Stimulated activated memory B cell treated with anti-CD40 and anti-IgM and Interleukin-4, amounts not matched to agents 10 μg/mL and 1 μg/mL and 100 μg/mL, for 72 hours (primary cell): ENCODE data around the gene PLEKHA3.
"Not testable (repeated sequence)": the region's sequence is repeated elsewhere in the genome, so short reads cannot be mapped to it uniquely, and the experiment has no call there.

Experiments
- ATAC-seq: fragments of 150-1000 bp; cut with Tn5 transposase; 2 replicates; pipeline ENCODE4 v1.10.0; 2021
- H3K27ac Mint-ChIP-seq: one replicate; pipeline ENCODE4 v1.8.0; 2022; ENCODE audit warnings: mild to moderate bottlenecking, mixed read lengths
- H3K27me3 Mint-ChIP-seq: one replicate; pipeline ENCODE4 v1.8.0; 2022; ENCODE audit warnings: mixed read lengths
- H3K36me3 Mint-ChIP-seq: one replicate; pipeline ENCODE4 v1.8.0; 2022; ENCODE audit warnings: mixed read lengths
- H3K4me1 Mint-ChIP-seq: one replicate; pipeline ENCODE4 v1.8.0; 2022; ENCODE audit warnings: mixed read lengths
- H3K4me3 Mint-ChIP-seq: one replicate; pipeline ENCODE4 v1.8.0; 2022; ENCODE audit warnings: mild to moderate bottlenecking, moderate library complexity, mixed read lengths
- H3K9me3 Mint-ChIP-seq: one replicate; pipeline ENCODE4 v1.8.0; 2022; ENCODE audit warnings: mixed read lengths

The PLEKHA3 gene

GRCh38 chr2:178502751-178503150 lies 22.5 kb downstream of the PLEKHA3 start:
- Mint-ChIP-seq H3K36me3 (peaks cover 21% of the 10 kb centered on the region), H3K9me3 (no peaks in the 10 kb centered on the region), H3K27ac (no peak overlapping the region), H3K27me3 (no peaks in the 10 kb centered on the region), H3K4me3 (no peak overlapping the region), H3K4me1 (peaks cover 2% of the 10 kb centered on the region)
- ATAC-seq = no peak

- Mint-ChIP-seq H3K4me3 (no peak overlapping the region), H3K9me3 (no peaks in the 10 kb centered on the region), H3K36me3 (peaks cover 20% of the 10 kb centered on the region), H3K27ac (no peak overlapping the region), H3K27me3 (no peaks in the 10 kb centered on the region), H3K4me1 (peaks cover 8% of the 10 kb centered on the region)
- ATAC-seq = no peak
These were observed 25.8 kb downstream of the PLEKHA3 start for GRCh38 chr2:178506101-178506500.

GRCh38 chr2:178506524-178506923 lies 26.3 kb downstream of the PLEKHA3 start:
- no peak overlapping the region for H3K27ac Mint-ChIP-seq
- peaks cover 8% of the 10 kb centered on the region for H3K4me1 Mint-ChIP-seq
- no peaks in the 10 kb centered on the region for H3K27me3 Mint-ChIP-seq
- no peaks in the 10 kb centered on the region for H3K9me3 Mint-ChIP-seq
- no peak overlapping the region for H3K4me3 Mint-ChIP-seq
- H3K36me3 Mint-ChIP-seq = peaks cover 21% of the 10 kb centered on the region
- no peak for ATAC-seq

- H3K36me3 Mint-ChIP-seq = peaks cover 21% of the 10 kb centered on the region
- no peak overlapping the region for H3K4me3 Mint-ChIP-seq
- peaks cover 8% of the 10 kb centered on the region for H3K4me1 Mint-ChIP-seq
- H3K9me3 Mint-ChIP-seq = no peaks in the 10 kb centered on the region
- H3K27ac Mint-ChIP-seq = no peak overlapping the region
- no peak for ATAC-seq
- no peaks in the 10 kb centered on the region for H3K27me3 Mint-ChIP-seq
These were observed 26.7 kb downstream of the PLEKHA3 start for GRCh38 chr2:178506949-178507348.

GRCh38 chr2:178508646-178509045 lies 28.4 kb downstream of the PLEKHA3 start:
- H3K27me3 Mint-ChIP-seq = no peaks in the 10 kb centered on the region
- H3K9me3 Mint-ChIP-seq = no peaks in the 10 kb centered on the region
- no peak for ATAC-seq
- peaks cover 16% of the 10 kb centered on the region for H3K36me3 Mint-ChIP-seq
- H3K4me1 Mint-ChIP-seq = peaks cover 8% of the 10 kb centered on the region
- peak overlapping the region; percentile 44 for H3K27ac Mint-ChIP-seq
- H3K4me3 Mint-ChIP-seq = no peak overlapping the region

GRCh38 chr2:178510384-178510783 lies 30.1 kb downstream of the PLEKHA3 start:
- no peak overlapping the region for H3K27ac Mint-ChIP-seq
- no peaks in the 10 kb centered on the region for H3K9me3 Mint-ChIP-seq
- ATAC-seq = no peak
- H3K4me1 Mint-ChIP-seq = peaks cover 8% of the 10 kb centered on the region
- no peaks in the 10 kb centered on the region for H3K27me3 Mint-ChIP-seq
- H3K4me3 Mint-ChIP-seq = no peak overlapping the region
- peaks cover 22% of the 10 kb centered on the region for H3K36me3 Mint-ChIP-seq

- no peak for ATAC-seq
- H3K4me1 Mint-ChIP-seq = peaks cover 8% of the 10 kb centered on the region
- peaks cover 19% of the 10 kb centered on the region for H3K36me3 Mint-ChIP-seq
- H3K27me3 Mint-ChIP-seq = no peaks in the 10 kb centered on the region
- H3K4me3 Mint-ChIP-seq = no peak overlapping the region
- H3K9me3 Mint-ChIP-seq = no peaks in the 10 kb centered on the region
- H3K27ac Mint-ChIP-seq = no peak overlapping the region
These were observed 32.2 kb downstream of the PLEKHA3 start for GRCh38 chr2:178512484-178512883.

GRCh38 chr2:178513876-178514275 lies 33.6 kb downstream of the PLEKHA3 start:
- Mint-ChIP-seq H3K27ac (no peak overlapping the region), H3K27me3 (no peaks in the 10 kb centered on the region)

GRCh38 chr2:178514664-178515063 lies 34.4 kb downstream of the PLEKHA3 start:
- no peak for ATAC-seq
- peaks cover 27% of the 10 kb centered on the region for H3K36me3 Mint-ChIP-seq

More at GRCh38 chr2:178513876-178514275, 33.6 kb downstream of the PLEKHA3 start:
- H3K4me3 Mint-ChIP-seq = no peak overlapping the region
- H3K36me3 Mint-ChIP-seq = peaks cover 30% of the 10 kb centered on the region
- no peak for ATAC-seq
- no peaks in the 10 kb centered on the region for H3K4me1 Mint-ChIP-seq
- H3K9me3 Mint-ChIP-seq = no peaks in the 10 kb centered on the region

GRCh38 chr2:178517496-178517895 lies 37.2 kb downstream of the PLEKHA3 start:
- Mint-ChIP-seq H3K9me3 (no peaks in the 10 kb centered on the region), H3K4me3 (no peak overlapping the region), H3K4me1 (no peaks in the 10 kb centered on the region), H3K27ac (no peak overlapping the region), H3K36me3 (peaks cover 18% of the 10 kb centered on the region), H3K27me3 (no peaks in the 10 kb centered on the region)
- no peak for ATAC-seq

More at GRCh38 chr2:178514664-178515063, 34.4 kb downstream of the PLEKHA3 start:
- Mint-ChIP-seq H3K4me3 (no peak overlapping the region), H3K9me3 (no peaks in the 10 kb centered on the region), H3K27me3 (no peaks in the 10 kb centered on the region), H3K27ac (peak overlapping the region; percentile 35), H3K4me1 (no peaks in the 10 kb centered on the region)

GRCh38 chr2:178521304-178522150 lies 41.3 kb downstream of the PLEKHA3 start:
- no peak for ATAC-seq
- H3K4me1 Mint-ChIP-seq = peaks cover 15% of the 10 kb centered on the region
- H3K27ac Mint-ChIP-seq = peak overlapping the region; percentile 82
- H3K9me3 Mint-ChIP-seq = no peaks in the 10 kb centered on the region
- H3K36me3 Mint-ChIP-seq = peaks cover 24% of the 10 kb centered on the region
- H3K4me3 Mint-ChIP-seq = no peak overlapping the region
- no peaks in the 10 kb centered on the region for H3K27me3 Mint-ChIP-seq

- Mint-ChIP-seq H3K36me3 (peaks cover 20% of the 10 kb centered on the region), H3K27ac (peak overlapping the region; percentile 82), H3K4me1 (peaks cover 22% of the 10 kb centered on the region), H3K4me3 (peak overlapping the region; percentile 93), H3K9me3 (no peaks in the 10 kb centered on the region), H3K27me3 (no peaks in the 10 kb centered on the region)
- peak; percentile 96 for ATAC-seq
These were observed 42.8 kb downstream of the PLEKHA3 start for GRCh38 chr2:178522950-178523595.

GRCh38 chr2:178523596-178524134 lies 43.4 kb downstream of the PLEKHA3 start:
- ATAC-seq = no peak
- Mint-ChIP-seq H3K4me1 (peaks cover 26% of the 10 kb centered on the region), H3K27ac (peak overlapping the region; percentile 82), H3K36me3 (peaks cover 20% of the 10 kb centered on the region), H3K9me3 (no peaks in the 10 kb centered on the region), H3K27me3 (no peaks in the 10 kb centered on the region), H3K4me3 (peak overlapping the region; percentile 93)

- H3K9me3 Mint-ChIP-seq, H3K27me3 Mint-ChIP-seq, H3K4me3 Mint-ChIP-seq, H3K27ac Mint-ChIP-seq, ATAC-seq: not testable (repeated sequence)
- peaks cover 27% of the 10 kb centered on the region for H3K36me3 Mint-ChIP-seq
- H3K4me1 Mint-ChIP-seq = peaks cover 33% of the 10 kb centered on the region
These were observed 44.8 kb downstream of the PLEKHA3 start for GRCh38 chr2:178525010-178525409.

- not testable (repeated sequence) for H3K9me3 Mint-ChIP-seq, ATAC-seq, H3K27me3 Mint-ChIP-seq, H3K27ac Mint-ChIP-seq
- peaks cover 37% of the 10 kb centered on the region for H3K4me1 Mint-ChIP-seq
- H3K36me3 Mint-ChIP-seq = peaks cover 27% of the 10 kb centered on the region
- H3K4me3 Mint-ChIP-seq = peak overlapping the region; percentile 39
These were observed 45.2 kb downstream of the PLEKHA3 start for GRCh38 chr2:178525460-178525859.
